GM18858 (cell line): ENCODE data around the gene TSPO.
A peak's percentile ranks its signal among the peaks of the same experiment; 100 is the strongest.

ENCODE experiments used
- ATAC-seq: cut with Tn5 transposase; IDR thresholded peaks from one replicate; pipeline ENCODE4 v1.9.1; 2021; ENCODE audit not compliant: unreplicated experiment

TSPO gene

GRCh38 chr22:43174941-43175531 lies 23.7 kb downstream of the TSPO start:
- no peak for ATAC-seq

GRCh38 chr22:43176090-43176489 lies 24.7 kb downstream of the TSPO start:
- ATAC-seq: no peak

- ATAC-seq: no peak
Observed at GRCh38 chr22:43177479-43177878, 26.1 kb downstream of the TSPO start.

GRCh38 chr22:43179146-43179910 lies 28.0 kb downstream of the TSPO start:
- ATAC-seq: no peak

GRCh38 chr22:43179911-43180195 lies 28.5 kb downstream of the TSPO start:
- no peak for ATAC-seq

- ATAC-seq: no peak
Observed at GRCh38 chr22:43180670-43181069, 29.3 kb downstream of the TSPO start.

- ATAC-seq: no peak
Observed at GRCh38 chr22:43181321-43182076, 30.1 kb downstream of the TSPO start.

GRCh38 chr22:43182118-43182517 lies 30.8 kb downstream of the TSPO start:
- no peak for ATAC-seq

- no peak for ATAC-seq
Observed at GRCh38 chr22:43182726-43183125, 31.4 kb downstream of the TSPO start.

GRCh38 chr22:43183496-43184277 lies 32.3 kb downstream of the TSPO start:
- no peak for ATAC-seq

- ATAC-seq: no peak
Observed at GRCh38 chr22:43185860-43186261, 34.5 kb downstream of the TSPO start.

- ATAC-seq: peak; percentile 30
Observed at GRCh38 chr22:43186272-43187170, 35.2 kb downstream of the TSPO start, which contains the start of gene TTLL12. TTLL12 (minus strand) TSS chr22:43187134; CDS start chr22:43187069, 65 bp downstream.

GRCh38 chr22:43187171-43188099 lies 36.1 kb downstream of the TSPO start:
- peak; percentile 61 for ATAC-seq

- no peak for ATAC-seq
Observed at GRCh38 chr22:43188829-43189545, 37.6 kb downstream of the TSPO start.

GRCh38 chr22:43191831-43192230 lies 40.5 kb downstream of the TSPO start:
- no peak for ATAC-seq

- ATAC-seq: no peak
Observed at GRCh38 chr22:43197271-43197941, 46.0 kb downstream of the TSPO start.

- ATAC-seq: no peak
Observed at GRCh38 chr22:43198126-43198525, 46.8 kb downstream of the TSPO start.

GRCh38 chr22:43198936-43199335 lies 47.6 kb downstream of the TSPO start:
- ATAC-seq: no peak
